Right forelimb (tissue), 1 donor: ENCODE measurements around the gene RHOA.
"Not testable (repeated sequence)": the region's sequence is repeated elsewhere in the genome, so short reads cannot be mapped to it uniquely, and the experiment has no call there.

Experiments used
- DNase-seq: peaks from one replicate; pipeline ENCODE4 v3.0.0-alpha.2; 2018

RHOA gene

GRCh38 chr3:49410846-49411534 lies 786 bp downstream of the RHOA start:
- no peak for DNase-seq

GRCh38 chr3:49410066-49410845 lies 1.5 kb downstream of the RHOA start:
- DNase-seq, result no peak

- no peak for DNase-seq
These were observed 4.9 kb downstream of the RHOA start for GRCh38 chr3:49406571-49407565.

- not testable (repeated sequence) for DNase-seq
These were observed 6.2 kb downstream of the RHOA start for GRCh38 chr3:49405570-49405969.

GRCh38 chr3:49403891-49404290 lies 7.9 kb downstream of the RHOA start:
- no peak for DNase-seq

GRCh38 chr3:49401766-49402165 lies 10.0 kb downstream of the RHOA start:
- no peak for DNase-seq

- no peak for DNase-seq
These were observed 12.3 kb downstream of the RHOA start for GRCh38 chr3:49399461-49399860.

GRCh38 chr3:49397470-49397869 lies 14.3 kb downstream of the RHOA start:
- no peak for DNase-seq

- DNase-seq, result not testable (repeated sequence)
These were observed 20.5 kb downstream of the RHOA start for GRCh38 chr3:49391310-49391709.

- no peak for DNase-seq
These were observed 22.5 kb downstream of the RHOA start for GRCh38 chr3:49389297-49389696.

- DNase-seq, result no peak
These were observed 23.4 kb downstream of the RHOA start for GRCh38 chr3:49388289-49388820.

- DNase-seq, result no peak
These were observed 24.1 kb downstream of the RHOA start for GRCh38 chr3:49387721-49388120.

- no peak for DNase-seq
These were observed 25.6 kb downstream of the RHOA start for GRCh38 chr3:49386056-49386756.

GRCh38 chr3:49385617-49386016 lies 26.2 kb downstream of the RHOA start:
- no peak for DNase-seq

GRCh38 chr3:49383387-49383786 lies 28.4 kb downstream of the RHOA start:
- DNase-seq, result no peak

GRCh38 chr3:49378249-49378895 lies 33.4 kb downstream of the RHOA start:
- peak; percentile 47 for DNase-seq

GRCh38 chr3:49377483-49377882 lies 34.3 kb downstream of the RHOA start:
- DNase-seq, result no peak

- no peak for DNase-seq
These were observed 39.8 kb downstream of the RHOA start for GRCh38 chr3:49371946-49372345.

GRCh38 chr3:49370585-49371290 lies 41.0 kb downstream of the RHOA start:
- DNase-seq, result no peak

- DNase-seq, result no peak
These were observed 49.2 kb downstream of the RHOA start for GRCh38 chr3:49362561-49362960.

- no peak for DNase-seq
These were observed 52.2 kb downstream of the RHOA start for GRCh38 chr3:49359623-49360022.
